ENCODE measurements around the gene SIGMAR1. TPM values are rescaled to one million over a fixed set of nuclear protein-coding genes. Genes with fewer than 3 reads are reported as not detected.

Gene SIGMAR1
- total and polyA plus RNA-seq, 8 donors = 18.3 to 27.2 (median 22.5) TPM

DNA sequence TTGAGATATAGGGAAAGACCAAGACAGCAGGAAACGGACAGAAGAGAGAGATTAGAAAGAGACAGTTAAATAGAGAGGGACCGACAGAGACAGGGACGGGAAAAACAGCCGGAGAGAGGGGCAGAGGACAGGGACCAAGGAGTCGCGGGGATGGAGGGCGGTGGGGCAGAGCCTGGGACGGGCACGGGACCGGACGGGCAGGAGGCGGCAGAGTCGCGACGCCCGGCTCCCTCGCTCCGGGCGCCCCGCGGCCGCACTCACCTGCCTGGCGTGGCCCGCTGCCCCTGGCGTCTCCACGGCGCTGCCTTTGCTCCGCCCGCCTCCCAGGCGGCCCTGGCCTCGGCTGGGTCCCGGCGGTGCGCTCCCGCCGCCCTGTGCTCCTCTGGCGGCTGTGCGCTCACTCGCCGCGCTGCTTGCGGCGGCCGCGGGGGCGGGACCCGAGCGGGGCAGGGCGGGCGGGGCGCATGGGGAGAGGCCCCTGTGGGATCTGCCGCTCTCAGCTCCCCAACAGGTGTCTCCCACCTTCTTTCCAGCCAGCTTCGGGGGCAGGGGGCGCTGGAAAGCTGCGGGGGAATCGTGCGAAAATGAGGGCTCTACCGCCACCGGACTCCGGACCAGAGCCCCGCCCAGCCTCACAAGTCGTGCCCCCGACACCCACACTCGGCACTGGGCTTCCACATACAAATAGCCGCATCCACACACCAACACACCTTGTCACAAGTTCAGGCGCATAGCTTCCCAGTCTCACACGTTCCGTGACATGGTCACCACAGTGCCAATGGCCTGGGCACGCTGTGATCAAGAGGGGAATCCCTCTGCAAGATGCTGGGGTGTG lies 8.7 kb downstream of the SIGMAR1 start, which contains the start of gene ARID3C:
ARID3C (minus strand) TSS at position 411 of the 835 bp plus-strand sequence. CDS start 1,052 bp downstream, outside the sequence.
- no peak for FAIRE-seq
- H3K9me3 ChIP-seq = no peaks in the 10 kb centered on the region
- peak in 5 of 6 donors; percentile 44 to 84 (median 68) for DNase-seq
- peak within 1 kb of the TSS; percentile 7 to 46 (median 30) for H3K4me3 ChIP-seq
- TF ChIP-seq, protein P1, sequence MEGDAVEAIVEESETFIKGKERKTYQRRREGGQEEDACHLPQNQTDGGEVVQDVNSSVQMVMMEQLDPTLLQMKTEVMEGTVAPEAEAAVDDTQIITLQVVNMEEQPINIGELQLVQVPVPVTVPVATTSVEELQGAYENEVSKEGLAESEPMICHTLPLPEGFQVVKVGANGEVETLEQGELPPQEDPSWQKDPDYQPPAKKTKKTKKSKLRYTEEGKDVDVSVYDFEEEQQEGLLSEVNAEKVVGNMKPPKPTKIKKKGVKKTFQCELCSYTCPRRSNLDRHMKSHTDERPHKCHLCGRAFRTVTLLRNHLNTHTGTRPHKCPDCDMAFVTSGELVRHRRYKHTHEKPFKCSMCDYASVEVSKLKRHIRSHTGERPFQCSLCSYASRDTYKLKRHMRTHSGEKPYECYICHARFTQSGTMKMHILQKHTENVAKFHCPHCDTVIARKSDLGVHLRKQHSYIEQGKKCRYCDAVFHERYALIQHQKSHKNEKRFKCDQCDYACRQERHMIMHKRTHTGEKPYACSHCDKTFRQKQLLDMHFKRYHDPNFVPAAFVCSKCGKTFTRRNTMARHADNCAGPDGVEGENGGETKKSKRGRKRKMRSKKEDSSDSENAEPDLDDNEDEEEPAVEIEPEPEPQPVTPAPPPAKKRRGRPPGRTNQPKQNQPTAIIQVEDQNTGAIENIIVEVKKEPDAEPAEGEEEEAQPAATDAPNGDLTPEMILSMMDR (IDR thresholded peaks at IDR 0.05) = no peak
- H3K27ac ChIP-seq = no peak within 1 kb of the TSS
- no peaks in the 10 kb centered on the region for H3K36me3 ChIP-seq
- peaks cover 0 to 20% (median 5%) of the 10 kb centered on the region in 4 donors for H3K27me3 ChIP-seq
- WGBS, 2 donors = 1 to 2% methylated on average over 36 to 69 of the region's 69 CpGs
- peak; percentile 83 to 93 (median 90) for ATAC-seq
- intact Hi-C loops (cut with DNase I) = no loop called here
- peaks cover 0 to 4% (median 0%) of the 10 kb centered on the region in 3 donors for H3K4me1 ChIP-seq

DNA sequence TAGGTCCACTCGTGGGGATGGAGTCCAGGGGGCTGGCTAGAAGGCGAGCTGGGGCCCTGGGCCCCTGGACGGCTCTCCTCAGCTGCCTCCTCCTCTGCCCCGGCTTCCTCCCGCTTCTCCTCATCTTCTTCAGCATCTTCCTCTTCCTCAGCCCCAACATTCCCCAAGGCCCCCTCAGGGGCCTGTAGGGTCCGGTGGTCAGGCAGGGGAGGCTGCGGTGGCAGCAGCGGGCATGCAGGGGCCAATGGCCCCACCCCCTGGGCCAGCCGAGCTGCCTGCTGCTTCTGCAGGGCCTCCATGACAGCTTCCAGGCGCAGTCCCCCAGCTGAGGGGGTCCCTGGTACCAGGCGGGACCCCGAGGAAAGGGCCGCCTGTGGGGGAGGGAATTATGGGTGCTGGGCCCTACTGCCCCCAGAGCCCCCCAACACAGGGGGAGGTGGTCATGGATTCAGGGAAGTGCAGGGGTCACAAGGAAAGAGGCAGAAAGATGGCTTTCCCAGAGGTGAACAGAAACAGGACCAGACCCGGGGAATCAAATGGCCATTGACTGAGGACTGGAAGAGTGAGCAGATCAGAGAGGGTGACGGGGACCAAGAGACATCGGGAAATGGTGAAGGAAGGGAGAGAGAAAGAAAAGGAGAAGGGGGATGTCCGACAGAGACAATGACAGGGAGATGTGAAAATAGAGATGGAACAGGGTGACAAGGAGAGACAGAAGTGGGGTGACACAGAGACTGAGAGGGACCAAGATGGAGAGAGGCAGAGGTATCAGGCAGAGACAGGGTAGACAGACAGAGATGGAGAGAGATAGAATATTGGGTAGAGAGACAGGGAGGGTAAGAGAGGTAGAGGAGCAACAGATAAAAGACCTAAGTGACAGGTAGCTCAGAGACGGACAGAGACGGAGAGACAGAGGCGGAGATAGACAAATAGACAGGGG lies 9.6 kb downstream of the SIGMAR1 start:
- H3K27ac ChIP-seq = no peak overlapping the region
- peak overlapping the region in 2 of 4 donors; percentile 34 to 46 for H3K4me3 ChIP-seq
- 30 to 33% methylated on average over 20 of the region's 20 CpGs for WGBS, 2 donors
- H3K27me3 ChIP-seq = peaks cover 0 to 28% (median 8%) of the 10 kb centered on the region in 4 donors
- no peaks in the 10 kb centered on the region for H3K36me3 ChIP-seq
- no peak for ATAC-seq
- intact Hi-C loops (cut with DNase I) = no loop called here
- TF ChIP-seq, protein P1 (IDR thresholded peaks at IDR 0.05) = no peak
- no peak for DNase-seq
- FAIRE-seq = no peak
- peaks cover 0 to 7% (median 0%) of the 10 kb centered on the region in 3 donors for H3K4me1 ChIP-seq
- no peaks in the 10 kb centered on the region for H3K9me3 ChIP-seq

DNA sequence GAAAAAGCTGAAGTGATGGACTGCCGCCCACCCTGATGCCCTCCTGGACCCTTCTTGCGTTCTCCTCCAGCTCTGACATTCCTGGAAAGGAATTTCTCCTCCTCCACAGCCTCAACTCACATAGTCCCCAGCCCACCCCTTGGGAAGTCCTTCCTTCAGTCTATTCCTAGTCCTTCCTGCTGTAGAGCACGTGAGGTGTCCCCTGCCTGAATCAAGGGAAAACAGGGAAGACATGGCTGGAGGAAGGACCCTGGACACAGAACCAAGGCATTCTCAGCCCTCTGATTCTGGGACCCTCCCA lies 12.5 kb downstream of the SIGMAR1 start:
- no peaks in the 10 kb centered on the region for H3K9me3 ChIP-seq
- DNase-seq (no peak), ATAC-seq (no peak), FAIRE-seq (no peak)
- peaks cover 0 to 28% (median 8%) of the 10 kb centered on the region in 4 donors for H3K27me3 ChIP-seq
- H3K4me3 ChIP-seq = no peak overlapping the region
- H3K4me1 ChIP-seq = peaks cover 0 to 7% (median 0%) of the 10 kb centered on the region in 3 donors
- no peaks in the 10 kb centered on the region for H3K36me3 ChIP-seq
- WGBS, 2 donors = 66 to 79% methylated on average over 3 of the region's 3 CpGs
- TF ChIP-seq, protein P1 (IDR thresholded peaks at IDR 0.05) = no peak
- no peak overlapping the region for H3K27ac ChIP-seq
- intact Hi-C loops (cut with DNase I) = no loop called here

DNA sequence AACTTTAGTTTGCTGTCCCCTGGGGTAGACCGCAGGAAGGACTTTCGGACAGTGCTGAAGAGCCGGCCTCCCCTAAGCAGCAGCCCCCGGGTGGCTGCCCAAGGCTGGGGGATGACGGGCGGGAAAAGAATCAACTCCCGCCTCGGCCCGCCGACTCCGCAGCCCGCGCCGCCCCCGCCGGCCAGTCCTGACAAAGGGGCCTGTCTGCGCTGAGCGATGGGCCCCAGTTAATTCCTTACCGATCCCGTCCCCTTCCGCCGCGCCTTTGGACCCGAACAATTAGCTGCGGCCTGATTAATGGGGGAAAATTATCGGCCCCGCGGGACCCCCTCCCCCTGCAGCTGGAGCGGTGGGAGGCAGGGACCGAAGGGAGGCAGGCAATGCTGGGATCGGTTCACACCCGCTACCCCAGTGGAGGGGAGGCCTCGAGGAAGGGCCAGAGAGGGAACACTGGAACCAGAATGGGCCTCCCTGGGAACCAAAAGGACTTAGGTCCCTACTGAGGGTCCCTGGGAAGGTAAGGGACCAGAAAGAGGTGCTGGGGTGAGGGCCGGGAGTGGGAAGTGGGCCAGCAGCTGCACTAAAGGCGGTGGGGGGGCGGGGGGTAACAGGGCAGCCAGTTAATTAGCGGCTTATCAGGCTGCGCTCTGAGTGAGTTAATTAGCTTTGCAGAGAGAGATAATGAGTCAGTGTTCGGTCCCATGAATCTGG lies 13.0 kb downstream of the SIGMAR1 start:
- Histone ChIP-seq H3K27ac (no peak overlapping the region), H3K9me3 (no peaks in the 10 kb centered on the region), H3K36me3 (no peaks in the 10 kb centered on the region), H3K27me3 (peaks cover 0 to 28% (median 8%) of the 10 kb centered on the region in 4 donors), H3K4me3 (no peak overlapping the region), H3K4me1 (peaks cover 0 to 9% (median 2%) of the 10 kb centered on the region in 3 donors)
- FAIRE-seq (no peak), DNase-seq (no peak), ATAC-seq (no peak)
- TF ChIP-seq, protein P1 (IDR thresholded peaks at IDR 0.05) = no peak
- 33 to 35% methylated on average over 36 to 39 of the region's 39 CpGs for WGBS, 2 donors
- intact Hi-C loops (cut with DNase I) = no loop called here

Data from pancreas (tissue), 10 donors.